Measurements from ENCODE around the gene SRD5A1.
"Not testable (repeated sequence)": the region's sequence is repeated elsewhere in the genome, so short reads cannot be mapped to it uniquely, and the experiment has no call there.

Gene SRD5A1

DNA sequence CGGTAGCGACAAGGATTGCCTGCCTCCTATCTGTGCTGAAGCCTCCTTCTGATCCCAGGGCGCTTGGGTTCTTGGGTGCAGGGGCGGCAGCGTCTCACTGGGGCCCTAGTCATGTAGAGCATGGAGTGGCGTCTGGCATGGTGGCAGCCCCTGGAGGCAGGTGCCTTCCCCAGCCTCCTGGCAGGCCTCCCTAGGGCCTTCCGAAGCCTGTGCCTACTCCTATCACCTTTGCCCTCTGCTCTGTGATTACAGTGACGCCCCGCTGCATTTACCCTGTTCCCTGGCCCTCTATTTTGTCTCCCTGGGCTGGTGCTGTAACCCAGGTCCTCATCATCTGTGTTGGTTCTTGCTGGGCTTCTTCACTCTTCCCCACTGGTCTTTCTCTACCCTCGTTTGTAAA, 3.8 kb downstream of the SRD5A1 start:
- no peak for TF ChIP-seq CTCF (IDR thresholded peaks at IDR 0.05; ENCODE audit: borderline replicate concordance, insufficient read depth, low read depth, low read length)
- H3K4me3 ChIP-seq (ENCODE audit: low read depth, low read length), result no peak overlapping the region

GRCh38 chr5:6637590-6637989, 4.3 kb downstream of the SRD5A1 start:
- no peak overlapping the region for H3K4me3 ChIP-seq (ENCODE audit: low read depth, low read length)
- TF ChIP-seq CTCF (IDR thresholded peaks at IDR 0.05; ENCODE audit: borderline replicate concordance, insufficient read depth, low read depth, low read length), result no peak

GRCh38 chr5:6638236-6638635, 5.0 kb downstream of the SRD5A1 start:
- no peak overlapping the region for H3K4me3 ChIP-seq (ENCODE audit: low read depth, low read length)
- TF ChIP-seq CTCF (IDR thresholded peaks at IDR 0.05; ENCODE audit: borderline replicate concordance, insufficient read depth, low read depth, low read length), result no peak

DNA sequence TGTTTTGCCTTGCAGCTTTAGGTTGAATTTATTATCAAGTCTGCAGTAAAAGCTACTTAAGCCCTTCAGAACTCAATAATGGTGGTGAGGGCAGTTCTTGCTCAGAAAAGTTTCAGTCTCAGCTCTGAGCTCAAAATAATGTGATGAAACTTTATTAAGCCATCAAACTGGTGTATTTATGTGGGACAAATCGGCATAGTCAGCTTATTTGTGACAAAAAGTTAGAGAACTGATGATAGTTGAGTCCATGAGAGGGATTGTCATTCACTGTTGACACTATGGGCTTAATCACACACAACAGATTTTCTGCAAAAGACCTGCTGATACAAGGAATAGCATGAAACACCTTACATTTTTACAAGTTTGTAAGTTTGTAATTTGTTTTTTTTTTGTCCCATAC, 9.4 kb downstream of the SRD5A1 start:
- no peak overlapping the region for H3K4me3 ChIP-seq (ENCODE audit: low read depth, low read length)
- TF ChIP-seq CTCF (IDR thresholded peaks at IDR 0.05; ENCODE audit: borderline replicate concordance, insufficient read depth, low read depth, low read length), result no peak

DNA sequence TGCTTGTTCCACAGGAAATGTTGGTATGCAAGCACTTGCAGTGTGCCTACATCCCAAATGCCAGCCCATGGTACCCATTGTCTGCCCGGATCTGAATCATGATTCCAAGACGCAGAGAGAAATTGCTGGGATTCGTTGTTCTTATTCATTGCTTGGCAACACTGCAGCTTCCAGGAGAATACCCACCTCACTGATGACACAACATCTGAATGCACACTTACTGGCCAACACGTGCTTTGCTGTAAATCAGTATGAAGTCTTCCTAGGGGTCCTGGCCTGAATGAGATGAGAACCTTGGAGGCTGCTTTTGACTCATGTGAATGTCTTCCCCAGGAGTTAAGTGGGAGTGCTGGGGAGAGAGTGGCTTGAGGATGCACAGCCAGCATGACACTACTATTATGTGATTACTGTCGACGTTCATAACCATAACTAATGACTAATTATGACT, 11.6 kb downstream of the SRD5A1 start:
- H3K4me3 ChIP-seq (ENCODE audit: low read depth, low read length), result no peak overlapping the region
- TF ChIP-seq CTCF (IDR thresholded peaks at IDR 0.05; ENCODE audit: borderline replicate concordance, insufficient read depth, low read depth, low read length), result no peak

GRCh38 chr5:6645571-6646362, 12.5 kb downstream of the SRD5A1 start:
- not testable (repeated sequence) for H3K4me3 ChIP-seq (ENCODE audit: low read depth, low read length)

DNA sequence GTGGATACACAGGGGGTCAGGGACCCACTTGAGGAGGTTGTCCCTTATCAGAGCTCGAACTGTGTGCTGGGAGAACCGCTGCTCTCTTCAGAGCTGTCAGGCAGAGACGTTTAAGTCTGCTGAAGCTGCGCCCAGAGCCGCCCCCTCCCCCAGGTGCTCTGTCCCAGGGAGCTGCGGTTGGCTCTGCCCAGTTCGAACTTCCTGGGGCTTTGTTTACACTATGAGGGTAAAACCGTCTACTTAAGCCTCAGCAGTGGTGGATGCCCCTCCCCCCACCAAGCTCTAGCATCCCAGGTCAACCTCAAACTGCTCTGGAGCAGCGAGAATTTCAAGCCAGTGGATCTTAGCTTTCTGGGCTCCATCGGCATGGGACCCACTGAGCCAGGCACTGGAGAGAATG, 15.9 kb downstream of the SRD5A1 start:
- TF ChIP-seq CTCF (IDR thresholded peaks at IDR 0.05; ENCODE audit: borderline replicate concordance, insufficient read depth, low read depth, low read length), result no peak
- no peak overlapping the region for H3K4me3 ChIP-seq (ENCODE audit: low read depth, low read length)
